ENCODE measurements around the gene STN1. TPM values are rescaled to one million over a fixed set of nuclear protein-coding genes. Genes with fewer than 3 reads are reported as not detected.

Gene STN1
- total and polyA plus RNA-seq, 7 donors = 15.3 to 22.7 (median 18.3) TPM

DNA sequence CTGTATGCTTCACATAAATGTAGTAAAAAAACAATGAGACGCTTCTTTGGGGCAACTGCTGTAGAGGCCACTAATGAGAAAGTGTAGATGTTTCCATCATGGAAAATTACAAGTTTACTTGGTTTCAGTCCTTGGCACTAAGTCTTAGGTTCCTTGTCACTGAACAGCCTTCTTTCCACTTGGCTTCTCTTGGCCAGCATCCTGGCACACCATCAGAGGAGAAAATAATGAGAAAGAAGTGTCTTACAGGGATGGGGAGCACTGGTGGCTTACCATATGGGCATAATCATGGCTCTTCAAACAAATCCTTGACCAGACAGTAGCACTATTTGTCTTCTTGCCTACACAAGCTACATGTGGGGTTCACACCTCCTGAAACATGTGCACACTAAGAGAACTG lies 40.1 kb downstream of the STN1 start:
- DNase-seq (no peak), ATAC-seq (no peak)
- intact Hi-C loops (cut with DNase I) = loop anchor here in 1 of 2 donors (10.0 kb wide), 1 partner anchor 283 kb away; no protein-coding TSS in a partner anchor
- Histone ChIP-seq H3K27me3 (ENCODE audit: insufficient read depth in 3 of 3, low read length in 2 of 3) (no peaks in the 10 kb centered on the region), H3K36me3 (ENCODE audit: insufficient read depth in 1 of 2, low read depth in 1 of 2) (peaks cover 0 to 63% of the 10 kb centered on the region in 2 donors), H3K9me3 (no peaks in the 10 kb centered on the region), H3K4me3 (no peak overlapping the region), H3K4me1 (no peaks in the 10 kb centered on the region), H3K27ac (no peak overlapping the region)
- TF ChIP-seq, protein P1, sequence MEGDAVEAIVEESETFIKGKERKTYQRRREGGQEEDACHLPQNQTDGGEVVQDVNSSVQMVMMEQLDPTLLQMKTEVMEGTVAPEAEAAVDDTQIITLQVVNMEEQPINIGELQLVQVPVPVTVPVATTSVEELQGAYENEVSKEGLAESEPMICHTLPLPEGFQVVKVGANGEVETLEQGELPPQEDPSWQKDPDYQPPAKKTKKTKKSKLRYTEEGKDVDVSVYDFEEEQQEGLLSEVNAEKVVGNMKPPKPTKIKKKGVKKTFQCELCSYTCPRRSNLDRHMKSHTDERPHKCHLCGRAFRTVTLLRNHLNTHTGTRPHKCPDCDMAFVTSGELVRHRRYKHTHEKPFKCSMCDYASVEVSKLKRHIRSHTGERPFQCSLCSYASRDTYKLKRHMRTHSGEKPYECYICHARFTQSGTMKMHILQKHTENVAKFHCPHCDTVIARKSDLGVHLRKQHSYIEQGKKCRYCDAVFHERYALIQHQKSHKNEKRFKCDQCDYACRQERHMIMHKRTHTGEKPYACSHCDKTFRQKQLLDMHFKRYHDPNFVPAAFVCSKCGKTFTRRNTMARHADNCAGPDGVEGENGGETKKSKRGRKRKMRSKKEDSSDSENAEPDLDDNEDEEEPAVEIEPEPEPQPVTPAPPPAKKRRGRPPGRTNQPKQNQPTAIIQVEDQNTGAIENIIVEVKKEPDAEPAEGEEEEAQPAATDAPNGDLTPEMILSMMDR (IDR thresholded peaks at IDR 0.05) = no peak
- WGBS, 3 donors = 96 to 98% (median 96%) methylated on average over 1 of the region's 1 CpG

- peaks cover 0 to 47% of the 10 kb centered on the region in 2 donors for H3K36me3 ChIP-seq (ENCODE audit: insufficient read depth in 1 of 2, low read depth in 1 of 2)
- DNase-seq (no peak), ATAC-seq (no peak)
- TF ChIP-seq, protein P1 (IDR thresholded peaks at IDR 0.05) = no peak
- H3K27me3 ChIP-seq (ENCODE audit: insufficient read depth in 3 of 3, low read length in 2 of 3) = no peaks in the 10 kb centered on the region
- H3K27ac ChIP-seq = no peak overlapping the region
- intact Hi-C loops (cut with DNase I) = loop anchor here in 1 of 2 donors (10.0 kb wide), 1 partner anchor 281 kb away; no protein-coding TSS in a partner anchor
- WGBS, 3 donors = 88 to 90% (median 89%) methylated on average over 5 of the region's 5 CpGs
- no peaks in the 10 kb centered on the region for H3K9me3 ChIP-seq
- no peaks in the 10 kb centered on the region for H3K4me1 ChIP-seq
- H3K4me3 ChIP-seq = no peak overlapping the region
These were observed 41.8 kb downstream of the STN1 start for GRCh38 chr10:103876155-103876554.

DNA sequence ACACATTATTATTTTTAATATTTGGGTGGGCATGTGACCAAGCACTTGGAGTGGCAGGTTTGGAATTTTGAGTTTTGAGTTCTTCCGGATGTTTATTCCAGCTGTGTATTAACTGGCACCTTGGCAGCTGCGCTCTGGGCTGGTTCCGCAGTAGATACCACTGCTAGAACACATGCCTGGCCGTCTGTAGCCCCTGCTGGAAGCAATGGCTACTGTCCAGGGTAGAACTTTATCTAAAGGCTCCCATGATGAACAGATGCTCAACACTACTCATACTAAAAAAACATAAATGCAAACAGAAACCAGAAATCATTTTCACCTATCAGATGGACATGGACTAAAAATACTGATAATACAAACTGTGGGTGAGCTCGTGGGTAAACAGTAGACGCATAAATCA lies 43.3 kb downstream of the STN1 start:
- no peaks in the 10 kb centered on the region for H3K4me1 ChIP-seq
- ATAC-seq = no peak
- 68 to 82% (median 70%) methylated on average over 6 of the region's 6 CpGs for WGBS, 3 donors
- peaks cover 0 to 33% of the 10 kb centered on the region in 2 donors for H3K36me3 ChIP-seq (ENCODE audit: insufficient read depth in 1 of 2, low read depth in 1 of 2)
- H3K27ac ChIP-seq = no peak overlapping the region
- no peaks in the 10 kb centered on the region for H3K27me3 ChIP-seq (ENCODE audit: insufficient read depth in 3 of 3, low read length in 2 of 3)
- H3K4me3 ChIP-seq = no peak overlapping the region
- TF ChIP-seq, protein P1 (IDR thresholded peaks at IDR 0.05) = no peak
- intact Hi-C loops (cut with DNase I) = loop anchor here in 1 of 2 donors (10.0 kb wide), 1 partner anchor 280 kb away; no protein-coding TSS in a partner anchor
- no peak for DNase-seq
- H3K9me3 ChIP-seq = no peaks in the 10 kb centered on the region

- ATAC-seq = peak; percentile 64 to 93 (median 89)
- intact Hi-C loops (cut with DNase I) = loop anchor here in 1 of 2 donors (10.0 kb wide), 1 partner anchor 278 kb away; no protein-coding TSS in a partner anchor
- peak overlapping the region; percentile 61 for H3K27ac ChIP-seq
These were observed 45.6 kb downstream of the STN1 start for GRCh38 chr10:103872137-103872931.

More at GRCh38 chr10:103872137-103872931, 45.6 kb downstream of the STN1 start:
- Histone ChIP-seq H3K4me3 (no peak overlapping the region), H3K27me3 (ENCODE audit: insufficient read depth in 3 of 3, low read length in 2 of 3) (no peaks in the 10 kb centered on the region), H3K4me1 (no peaks in the 10 kb centered on the region), H3K9me3 (no peaks in the 10 kb centered on the region), H3K36me3 (ENCODE audit: insufficient read depth in 1 of 2, low read depth in 1 of 2) (peaks cover 0 to 9% of the 10 kb centered on the region in 2 donors)
- peak in 1 of 2 donors; percentile 32 for DNase-seq
- 82 to 88% (median 82%) methylated on average over 16 of the region's 16 CpGs for WGBS, 3 donors
- TF ChIP-seq, protein P1 (IDR thresholded peaks at IDR 0.05) = no peak
